SH-SY5Y (cell line): ENCODE data around the gene TEX22.

ENCODE experiments used
- GATA2 ChIP-seq: IDR thresholded peaks from 2 replicates; pipeline ENCODE4 v1.6.1; 2011; ENCODE audit warnings: mild to moderate bottlenecking, low read depth, low read length
- GATA3 ChIP-seq: IDR thresholded peaks from 2 replicates; pipeline ENCODE4 v1.6.1; 2011; ENCODE audit warnings: low read depth, mild to moderate bottlenecking, low read length, moderate library complexity

DNA sequence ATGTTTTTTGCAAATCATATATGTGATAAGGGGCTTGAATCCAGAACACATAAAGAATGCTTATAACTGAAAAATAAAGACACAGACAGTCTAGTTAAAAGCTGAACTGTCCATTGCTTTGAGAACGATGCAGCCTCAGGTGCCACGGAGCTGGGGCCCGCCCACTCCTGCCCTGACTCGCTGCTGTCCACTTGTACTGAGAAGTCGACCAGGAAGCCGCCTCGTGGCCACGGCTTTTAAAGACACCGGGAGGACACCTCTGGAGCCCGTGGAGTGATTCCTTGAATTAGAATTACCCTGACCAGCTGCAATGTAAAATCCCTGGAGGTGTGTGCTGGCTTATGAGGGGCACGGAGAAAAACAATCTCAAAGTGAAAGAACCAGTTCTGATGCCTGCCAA lies 23.9 kb upstream of the TEX22 start:
- TF ChIP-seq GATA2 (no peak), GATA3 (no peak)
